ENCODE data around the gene UBQLNL.

Gene UBQLNL, protein sequence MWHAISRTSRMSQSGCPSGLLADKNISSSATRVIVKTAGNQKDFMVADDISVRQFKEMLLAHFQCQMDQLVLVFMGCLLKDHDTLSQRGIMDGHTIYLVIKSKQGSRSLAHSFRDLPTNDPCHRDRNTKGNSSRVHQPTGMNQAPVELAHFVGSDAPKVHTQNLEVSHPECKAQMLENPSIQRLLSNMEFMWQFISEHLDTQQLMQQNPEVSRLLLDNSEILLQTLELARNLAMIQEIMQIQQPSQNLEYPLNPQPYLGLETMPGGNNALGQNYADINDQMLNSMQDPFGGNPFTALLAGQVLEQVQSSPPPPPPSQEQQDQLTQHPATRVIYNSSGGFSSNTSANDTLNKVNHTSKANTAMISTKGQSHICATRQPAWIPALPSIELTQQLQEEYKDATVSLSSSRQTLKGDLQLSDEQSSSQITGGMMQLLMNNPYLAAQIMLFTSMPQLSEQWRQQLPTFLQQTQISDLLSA

GRCh38 chr11:5516599-5516998, at the start of gene UBQLNL:
TSS of gene UBQLNL (minus strand) at chr11:5516699. CDS start at chr11:5516441, 258 bp downstream.
- no peak for DNase-seq

DNA sequence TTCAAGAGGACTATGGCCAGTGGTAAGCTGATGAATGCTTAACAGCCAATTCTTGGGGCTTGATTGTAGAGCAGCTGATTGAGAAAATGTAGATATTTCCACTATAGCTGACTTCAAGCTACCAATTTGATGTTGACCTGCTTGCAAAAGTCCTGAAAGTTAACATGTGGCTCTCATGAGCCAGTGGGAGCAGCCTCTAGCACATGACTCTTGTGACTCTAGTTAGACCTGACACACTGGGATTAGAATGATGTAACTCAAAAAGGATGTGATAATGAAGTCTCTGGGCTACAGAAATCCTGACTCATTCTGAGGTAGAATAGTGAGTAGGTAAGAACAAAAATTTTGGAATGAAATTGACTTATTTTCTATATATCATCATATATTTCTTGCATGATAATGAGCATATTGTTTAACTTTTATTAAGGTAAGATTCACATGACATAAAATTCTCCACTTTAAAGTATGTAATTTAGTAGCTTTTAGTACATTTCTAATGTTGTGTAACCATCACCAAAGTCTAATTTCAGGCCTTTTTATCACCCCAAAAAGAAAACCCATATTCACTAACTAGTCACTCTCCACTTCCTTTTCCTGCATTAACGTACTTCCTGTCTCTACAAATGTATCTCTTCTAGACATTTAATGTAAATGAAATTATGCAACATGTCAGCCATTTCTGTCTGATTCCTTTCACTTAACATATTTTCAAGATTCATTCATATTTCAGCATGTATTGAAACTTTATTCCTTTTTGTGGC, 47.9 kb upstream of the UBQLNL start:
- DNase-seq: no peak

DNA sequence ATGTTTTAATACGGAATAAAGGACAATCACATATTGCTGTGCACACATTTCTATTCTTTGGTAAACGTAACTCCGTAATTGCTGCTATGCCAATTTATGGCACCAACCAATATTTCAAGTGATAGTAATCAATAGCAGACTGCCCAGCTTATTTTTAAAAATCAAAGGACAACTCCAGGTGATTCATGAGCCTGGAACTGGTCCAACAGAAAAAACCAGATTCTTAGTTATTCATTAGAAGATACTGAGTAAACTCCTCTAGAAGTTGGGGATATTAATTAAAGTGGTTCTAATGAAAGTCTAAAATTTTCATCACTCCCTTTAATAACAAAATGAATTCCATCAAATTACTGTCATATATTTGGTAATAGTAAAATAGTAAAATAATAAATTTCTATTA, 41.3 kb upstream of the UBQLNL start:
- no peak for DNase-seq

DNA sequence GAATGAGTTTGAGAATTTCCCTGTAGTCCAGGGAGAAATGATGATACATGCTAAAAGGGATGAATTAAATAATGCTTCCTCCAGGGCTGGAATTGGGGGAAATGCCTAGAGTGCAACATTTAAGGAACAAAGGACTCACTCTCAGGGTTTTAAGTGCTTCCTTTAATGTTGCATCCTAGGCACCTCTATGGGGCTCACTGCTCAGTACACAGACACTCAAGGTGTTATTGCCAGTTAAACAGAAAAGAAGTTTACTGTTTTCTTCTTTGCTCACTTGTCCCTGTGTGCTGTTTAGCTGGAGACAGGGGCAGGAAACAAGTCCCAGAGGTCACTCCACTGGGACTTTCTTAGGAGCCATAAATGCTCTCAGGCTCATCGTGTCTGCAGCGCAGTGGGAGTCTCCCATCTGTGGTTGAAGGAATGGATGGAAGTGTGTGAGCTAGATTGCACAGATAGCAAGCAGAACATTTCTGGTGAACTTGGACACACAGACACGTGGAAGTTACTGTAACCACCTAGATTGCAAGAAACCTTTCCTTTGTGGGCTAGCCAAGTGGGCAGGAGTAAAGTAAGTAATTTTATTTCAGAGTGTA, 40.2 kb upstream of the UBQLNL start:
- DNase-seq: no peak

DNA sequence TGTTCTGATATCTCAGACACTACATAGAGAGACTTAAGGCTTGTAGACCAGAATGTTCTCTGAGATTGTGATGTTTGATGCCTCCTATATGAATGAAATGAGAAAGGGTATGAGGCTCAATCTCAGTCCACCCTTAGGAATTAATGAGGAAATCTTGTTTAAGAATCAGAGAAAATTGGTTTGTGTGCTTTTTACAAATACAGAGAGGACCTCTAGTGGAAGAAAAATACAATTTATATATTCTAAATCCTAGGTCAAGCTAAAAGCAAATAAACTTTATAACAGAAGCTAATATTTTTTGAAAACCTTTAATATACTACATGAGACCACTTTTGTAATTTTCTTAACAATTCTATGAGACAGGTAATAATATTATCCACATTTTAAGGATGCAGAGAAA, 36.8 kb upstream of the UBQLNL start:
- DNase-seq: no peak

DNA sequence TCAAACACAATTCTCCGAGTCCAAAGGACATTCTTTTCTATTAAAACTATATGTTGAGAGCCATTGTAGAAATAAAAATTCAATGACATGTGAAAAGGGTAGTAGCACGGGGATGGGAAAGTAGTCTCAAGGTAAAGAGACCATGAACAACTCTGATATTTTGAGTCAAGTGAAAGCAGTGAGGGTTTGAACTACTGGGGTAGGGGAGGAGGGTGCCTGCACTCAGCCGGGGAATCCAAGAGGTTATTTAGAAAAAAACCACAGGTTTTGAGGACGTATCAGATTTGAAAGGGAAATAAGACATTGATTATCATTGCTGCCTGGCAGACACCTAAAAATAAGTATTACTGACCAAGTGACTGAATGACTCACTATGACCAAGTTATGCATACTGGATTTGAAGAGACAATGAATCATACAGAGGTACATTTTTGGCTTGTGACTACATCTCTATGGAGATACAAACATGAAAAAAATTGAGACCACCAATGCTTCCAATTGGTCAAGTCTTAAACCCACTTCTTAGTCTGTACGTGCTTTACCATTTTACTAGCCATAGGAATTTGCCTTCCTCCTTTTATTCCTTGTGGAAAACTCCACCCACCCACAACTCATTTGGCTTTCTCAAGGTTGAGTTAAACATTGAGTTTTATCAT, 34.1 kb upstream of the UBQLNL start:
- no peak for DNase-seq

DNA sequence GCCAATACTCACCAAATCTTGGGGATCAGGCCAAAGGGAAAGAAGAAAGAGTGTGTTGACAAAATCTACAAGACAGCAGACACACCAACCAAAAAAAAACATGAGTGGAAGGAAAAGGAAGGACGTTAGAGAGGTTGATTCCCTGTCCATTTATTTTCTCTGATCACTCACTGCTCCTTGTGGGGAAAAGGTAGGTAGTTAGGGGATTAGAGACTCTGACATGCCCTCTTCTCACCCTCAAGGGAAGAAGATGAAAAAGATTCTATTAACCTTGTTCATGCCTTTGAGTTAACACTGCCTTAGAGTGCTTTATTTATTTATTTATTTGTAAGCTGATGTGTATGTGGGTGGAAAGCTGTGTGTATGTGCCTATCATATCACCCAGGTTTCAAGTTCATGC, 31.9 kb upstream of the UBQLNL start, which contains the start of gene OR52H1:
TSS of gene OR52H1 (minus strand) at position 101 of the 400 bp plus-strand sequence. CDS start 3,035 bp downstream, outside the sequence.
- DNase-seq: no peak

- DNase-seq: no peak
These were observed 31.5 kb upstream of the UBQLNL start for GRCh38 chr11:5547982-5548381.

- no peak for DNase-seq
These were observed 30.0 kb upstream of the UBQLNL start for GRCh38 chr11:5546457-5546856.

GRCh38 chr11:5541427-5541826, 24.9 kb upstream of the UBQLNL start:
- DNase-seq: no peak

DNA sequence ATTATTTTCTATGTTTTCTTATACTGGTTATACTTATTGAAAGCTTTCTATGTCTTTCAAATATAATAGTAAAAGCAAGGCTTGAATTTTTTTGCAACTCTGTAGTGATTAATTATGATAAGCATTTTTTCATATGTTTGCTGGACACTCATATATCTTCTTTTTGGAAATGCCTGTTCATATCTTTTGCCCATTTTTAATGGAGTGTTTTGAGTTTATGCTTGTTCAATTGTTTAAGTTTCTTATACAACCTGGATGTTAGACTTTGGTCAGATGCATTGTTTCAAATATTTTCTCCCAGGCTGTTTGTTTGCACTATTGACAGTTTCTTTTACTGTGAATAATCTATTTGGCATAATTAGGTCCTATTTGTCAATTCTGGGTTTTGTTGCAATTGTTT, 20.0 kb upstream of the UBQLNL start:
- no peak for DNase-seq

GRCh38 chr11:5534046-5534445, 17.5 kb upstream of the UBQLNL start:
- no peak for DNase-seq

DNA sequence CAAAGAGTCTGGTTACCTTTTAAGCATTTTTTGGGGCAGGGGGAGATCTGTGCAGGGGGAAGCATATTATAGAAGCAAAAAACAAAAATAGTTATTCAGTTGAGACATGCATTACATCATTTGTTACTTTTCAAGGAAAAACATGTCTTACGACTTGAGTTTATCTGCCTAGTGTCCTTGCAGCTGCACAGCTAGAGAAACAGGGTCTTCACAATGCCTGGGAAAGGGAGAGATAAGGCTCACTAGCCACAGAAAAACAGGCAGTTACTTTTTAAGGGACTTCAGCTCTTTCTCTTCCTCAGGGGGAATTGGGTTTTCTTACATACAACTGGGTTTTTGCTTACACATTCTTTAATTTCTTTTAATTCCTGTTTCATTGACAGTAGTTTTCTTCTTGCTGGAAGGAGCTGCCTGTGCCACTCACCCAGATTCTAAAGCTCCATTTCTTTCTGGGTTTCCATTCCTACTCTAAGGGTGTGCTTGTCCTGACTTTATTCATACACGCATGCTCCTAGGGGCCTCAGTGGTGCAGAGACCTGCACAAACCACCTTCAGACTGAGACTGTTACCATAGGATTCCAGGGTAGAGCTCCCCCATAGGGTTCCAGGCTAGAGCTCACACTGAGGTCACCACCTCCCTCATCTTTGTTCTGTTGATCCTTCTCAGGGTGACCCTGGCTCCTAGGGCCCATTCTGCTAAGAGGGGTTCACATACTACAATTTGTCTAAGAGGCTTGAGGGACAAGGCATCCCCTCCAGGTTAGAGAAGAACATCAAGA, 14.7 kb upstream of the UBQLNL start:
- no peak for DNase-seq

DNA sequence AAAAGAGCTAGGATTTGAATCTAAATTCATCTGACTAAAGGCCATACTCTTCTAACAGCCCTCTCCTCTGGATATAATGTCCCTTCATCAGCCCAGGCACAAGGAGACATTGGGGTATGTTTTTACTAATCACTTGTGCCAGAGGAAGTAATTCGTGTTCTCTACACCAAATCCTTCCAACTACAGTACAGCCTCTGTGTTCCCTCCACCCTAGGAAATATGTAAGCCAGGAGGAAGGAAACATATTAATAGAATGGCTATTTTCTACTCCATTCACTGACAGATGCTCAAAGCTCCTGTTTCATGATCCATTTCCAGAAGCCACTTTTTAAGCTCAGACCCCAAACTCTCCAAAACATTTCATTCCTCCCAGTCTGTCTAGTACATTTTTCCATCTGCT, 12.0 kb upstream of the UBQLNL start:
- DNase-seq: no peak

GRCh38 chr11:5527716-5528115, 11.2 kb upstream of the UBQLNL start:
- DNase-seq: no peak

- DNase-seq: no peak
These were observed 8.3 kb upstream of the UBQLNL start for GRCh38 chr11:5524756-5525155.

DNA sequence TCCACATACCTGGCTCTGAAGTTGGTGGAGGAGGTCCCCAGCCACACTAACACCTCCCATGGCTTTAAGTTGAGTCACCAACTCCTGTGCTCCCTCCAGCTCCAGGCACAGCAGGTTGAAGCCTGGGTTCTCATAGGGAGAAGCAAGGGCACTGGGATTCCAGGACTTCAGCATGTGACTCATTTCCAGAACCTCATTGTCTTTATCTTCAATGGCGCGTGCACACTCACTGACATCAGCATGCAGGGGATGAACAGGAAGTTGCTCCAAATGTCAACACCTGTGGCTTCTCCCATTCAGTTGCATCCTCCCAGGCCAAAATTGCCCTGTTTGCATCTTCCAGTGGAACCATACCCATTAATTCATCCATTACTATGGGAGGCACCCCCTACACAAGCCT, 5.8 kb upstream of the UBQLNL start:
- no peak for DNase-seq

- DNase-seq: no peak
These were observed 5.0 kb upstream of the UBQLNL start for GRCh38 chr11:5521540-5521939.

DNA sequence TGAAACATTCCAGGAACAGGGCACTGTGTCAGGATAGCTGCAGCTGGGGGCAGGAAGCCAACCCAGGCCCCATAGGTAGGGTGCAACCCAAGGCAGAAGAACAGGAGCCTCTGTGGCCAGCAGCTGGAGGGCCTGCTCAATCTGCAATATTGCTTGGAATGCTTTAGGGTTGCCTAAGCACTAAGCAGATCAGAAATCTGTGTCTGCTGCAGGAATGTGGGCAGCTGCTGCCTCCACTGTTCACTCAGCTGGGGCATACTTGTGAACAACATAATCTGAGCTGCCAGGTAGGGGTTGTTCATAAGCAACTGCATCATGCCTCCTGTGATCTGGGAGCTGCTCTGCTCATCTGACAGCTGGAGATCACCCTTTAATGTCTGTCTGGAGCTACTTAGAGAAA, 1.7 kb downstream of the UBQLNL start:
- DNase-seq: no peak

DNA sequence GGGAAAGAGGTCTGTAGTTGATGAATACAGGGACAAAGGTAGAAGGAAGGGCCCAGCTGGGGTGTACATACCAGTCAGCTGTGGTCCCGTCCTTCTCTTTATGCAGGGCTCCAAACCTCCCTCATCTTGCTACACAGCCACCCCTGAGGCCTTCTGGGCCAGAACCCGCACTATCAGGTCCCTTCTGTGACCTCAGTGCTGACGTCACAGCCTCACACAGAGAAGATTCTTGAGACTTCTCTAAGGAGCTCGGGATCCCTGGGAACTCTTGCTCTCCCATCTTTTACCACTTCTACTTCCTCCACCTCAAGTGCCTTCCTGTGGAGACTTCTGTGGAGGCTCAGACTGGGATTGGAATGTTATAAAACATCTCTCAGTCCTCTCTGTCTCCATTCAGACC, 6.7 kb downstream of the UBQLNL start, which contains the start of gene UBQLN3:
TSS of gene UBQLN3 (minus strand) at position 155 of the 400 bp plus-strand sequence. CDS start 399 bp downstream, outside the sequence.
- DNase-seq: no peak

- no peak for DNase-seq
These were observed 7.9 kb downstream of the UBQLNL start for GRCh38 chr11:5508605-5509004.

GRCh38 chr11:5507933-5508305, 8.6 kb downstream of the UBQLNL start:
- no peak for DNase-seq

Data from CD4-positive, alpha-beta T cell treated with Interleukin-15 for 1 hour (primary cell).